NCI-H1417 (cell line): Measurements from ENCODE around the gene COL5A1.

ENCODE experiments used
- DNase-seq, 3 experiments: peaks; one replicate each; lab custom pipeline; 2025; lab: John Stamatoyannopoulos, UW

The COL5A1 gene

GRCh38 chr9:134625361-134626068 lies 16.1 kb upstream of the COL5A1 start:
- DNase-seq: no peak

- DNase-seq: no peak
Measured at GRCh38 chr9:134626069-134626423, 15.6 kb upstream of the COL5A1 start.

- DNase-seq: no peak
Measured at GRCh38 chr9:134626571-134627416, 14.8 kb upstream of the COL5A1 start.

- no peak for DNase-seq
Measured at GRCh38 chr9:134627417-134628353, 13.9 kb upstream of the COL5A1 start.

GRCh38 chr9:134628354-134628736 lies 13.3 kb upstream of the COL5A1 start:
- DNase-seq: no peak

GRCh38 chr9:134629061-134629585 lies 12.5 kb upstream of the COL5A1 start:
- no peak for DNase-seq

GRCh38 chr9:134629586-134630392 lies 11.8 kb upstream of the COL5A1 start:
- DNase-seq: no peak

- no peak for DNase-seq
Measured at GRCh38 chr9:134630393-134630790, 11.2 kb upstream of the COL5A1 start.

- DNase-seq: no peak
Measured at GRCh38 chr9:134630861-134631260, 10.7 kb upstream of the COL5A1 start.

GRCh38 chr9:134631881-134632280 lies 9.7 kb upstream of the COL5A1 start:
- DNase-seq: no peak

- no peak for DNase-seq
Measured at GRCh38 chr9:134632329-134632728, 9.3 kb upstream of the COL5A1 start.

GRCh38 chr9:134633362-134634142 lies 8.1 kb upstream of the COL5A1 start:
- no peak for DNase-seq

- DNase-seq: no peak
Measured at GRCh38 chr9:134634176-134634575, 7.4 kb upstream of the COL5A1 start.

- DNase-seq: no peak
Measured at GRCh38 chr9:134634667-134635230, 6.9 kb upstream of the COL5A1 start.

GRCh38 chr9:134635351-134636148 lies 6.1 kb upstream of the COL5A1 start:
- DNase-seq: no peak

- no peak for DNase-seq
Measured at GRCh38 chr9:134636149-134636507, 5.5 kb upstream of the COL5A1 start.

- DNase-seq: no peak
Measured at GRCh38 chr9:134637241-134637640, 4.4 kb upstream of the COL5A1 start.

- no peak for DNase-seq
Measured at GRCh38 chr9:134637696-134638501, 3.7 kb upstream of the COL5A1 start.
